SK-N-SH (cell line): ENCODE measurements around the gene OR7G2. TPM values are rescaled to one million over a fixed set of nuclear protein-coding genes. Genes with fewer than 3 reads are reported as not detected.
"Not testable (repeated sequence)": the region's sequence is repeated elsewhere in the genome, so short reads cannot be mapped to it uniquely, and the experiment has no call there.

Source experiments
- CTCF ChIA-PET: fragments of 300-600, 350-600 bp; formaldehyde crosslinking; extraction: SDS; loops from one replicate; lab custom pipeline; 2021; lab: Yijun Ruan, JAX
- POLR2A ChIA-PET: fragments of 350-600 bp; sonication (Branson Sonifier 250); formaldehyde crosslinking; extraction: SDS; loops from one replicate; lab custom pipeline; 2020; ENCODE audit warnings: antibody characterized with exemption, inconsistent platforms; lab: Yijun Ruan, JAX
- DNase-seq: peaks from one replicate; pipeline ENCODE4 v3.0.0; 2012
- H2AFZ ChIP-seq: fragments of 200-600 bp; sonication (generic); 2 replicates; pipeline ENCODE4 v1.8.1; 2016; ENCODE audit warnings: antibody characterized with exemption, mild to moderate bottlenecking, low read depth
- H3F3A ChIP-seq: fragments of 200-600 bp; sonication (generic); replicated peaks from 2 replicates; pipeline ENCODE3; 2016; ENCODE audit warnings: antibody characterized with exemption, mild to moderate bottlenecking; ENCODE audit not compliant: insufficient read depth
- H3K27ac ChIP-seq, 2 experiments: fragments of 200-500 bp in 1 of 2; fragments of 200-600 bp in 1 of 2; sonication (Bioruptor generic) in 1 of 2; sonication (generic), shearing (Covaris generic) in 1 of 2; 2 replicates each; pipeline versions ENCODE4 v1.5.1 to v1.6.1; 2014 to 2016; ENCODE audit warnings: low read depth in 2 of 2, inconsistent platforms in 1 of 2, low read length in 1 of 2, mild to moderate bottlenecking in 1 of 2, mixed read lengths in 1 of 2
- H3K27me3 ChIP-seq: fragments of 200-600 bp; sonication (generic), shearing (Covaris generic); 2 replicates; pipeline ENCODE4 v1.6.1; 2016; ENCODE audit warnings: mixed run types; ENCODE audit not compliant: insufficient read depth
- H3K36me3 ChIP-seq, 2 experiments: fragments of 200-500 bp in 1 of 2; fragments of 200-600 bp in 1 of 2; sonication (Bioruptor generic) in 1 of 2; sonication (generic) in 1 of 2; replicated peaks in 1 of 2; 2 replicates each; pipeline versions ENCODE3 to v1.5.1; 2014 to 2016; ENCODE audit warnings: low read length in 1 of 2, mild to moderate bottlenecking in 1 of 2; ENCODE audit not compliant: insufficient read depth in 2 of 2, control insufficient read depth in 1 of 2
- H3K4me1 ChIP-seq, 2 experiments: fragments of 200-500 bp in 1 of 2; fragments of 200-600 bp in 1 of 2; sonication (Bioruptor generic) in 1 of 2; sonication (generic), shearing (Covaris generic) in 1 of 2; 2 replicates each; pipeline versions ENCODE4 v1.5.1 to v1.6.1; 2014 to 2016; ENCODE audit warnings: low read depth in 1 of 2, low read length in 1 of 2, mixed run types in 1 of 2; ENCODE audit not compliant: insufficient read depth in 2 of 2, control insufficient read depth in 1 of 2
- H3K4me2 ChIP-seq: fragments of 200-600 bp; sonication (generic), shearing (Covaris generic); 2 replicates; pipeline ENCODE4 v1.6.1; 2017; ENCODE audit warnings: mixed run types
- H3K4me3 ChIP-seq, 2 experiments: fragments of 200-500 bp in 1 of 2; fragments of 200-600 bp in 1 of 2; sonication (Bioruptor generic) in 1 of 2; sonication (generic), shearing (Covaris generic) in 1 of 2; 2 replicates each; pipeline versions ENCODE4 v1.5.1 to v1.8.1; 2014 to 2016; ENCODE audit warnings: low read depth in 2 of 2, inconsistent platforms in 1 of 2, low read length in 1 of 2, mild to moderate bottlenecking in 1 of 2, mixed read lengths in 1 of 2, moderate library complexity in 1 of 2
- H3K79me2 ChIP-seq: fragments of 200-600 bp; sonication (generic); 2 replicates; pipeline ENCODE4 v1.8.1; 2017; ENCODE audit warnings: mild to moderate bottlenecking; ENCODE audit not compliant: insufficient read depth
- H3K9ac ChIP-seq: fragments of 200-600 bp; sonication (generic); 2 replicates; pipeline ENCODE4 v1.6.1; 2017; ENCODE audit warnings: mixed run types
- H3K9me2 ChIP-seq: fragments of 200-600 bp; sonication (generic); 2 replicates; pipeline ENCODE4 v1.6.1; 2017; ENCODE audit warnings: mixed run types
- H3K9me3 ChIP-seq: fragments of 200-600 bp; sonication (generic); 2 replicates; pipeline ENCODE4 v1.6.1; 2017; ENCODE audit warnings: mixed run types, mild to moderate bottlenecking, moderate library complexity
- H4K20me1 ChIP-seq: fragments of 200-600 bp; sonication (generic); 2 replicates; pipeline ENCODE4 v1.6.1; 2017; ENCODE audit warnings: mild to moderate bottlenecking, mixed run types; ENCODE audit not compliant: insufficient read depth
- ELF1 ChIP-seq: IDR thresholded peaks from 2 replicates; pipeline ENCODE4 v1.4.0; 2012
- FOSL2 ChIP-seq: IDR thresholded peaks from 2 replicates; pipeline ENCODE4 v1.4.0; 2012; ENCODE audit warnings: low read depth, mild to moderate bottlenecking, moderate library complexity, borderline replicate concordance
- FOXJ3 ChIP-seq: sonication (generic); formaldehyde crosslinking; IDR thresholded peaks from 2 replicates; pipeline ENCODE4 v1.5.1; 2020; ENCODE audit warnings: mild to moderate bottlenecking, missing genetic modification reagents
- GABPA ChIP-seq: IDR thresholded peaks from 2 replicates; pipeline ENCODE4 v1.4.0; 2012; ENCODE audit warnings: low read depth, mild to moderate bottlenecking
- GATA2 ChIP-seq: sonication (generic); formaldehyde crosslinking; IDR thresholded peaks from 2 replicates; pipeline ENCODE4 v1.5.0; 2020; ENCODE audit warnings: mild to moderate bottlenecking, missing genetic modification reagents
- JUND ChIP-seq: IDR thresholded peaks from 2 replicates; pipeline ENCODE4 v1.4.0; 2012
- MEF2A ChIP-seq: IDR thresholded peaks from 2 replicates; pipeline ENCODE4 v1.4.0; 2012; ENCODE audit warnings: low read depth, borderline replicate concordance
- NFIC ChIP-seq: IDR thresholded peaks from 2 replicates; pipeline ENCODE4 v1.4.0; 2012; ENCODE audit warnings: borderline replicate concordance
- POLR2AphosphoS5 ChIP-seq: IDR thresholded peaks from 2 replicates; pipeline ENCODE4 v1.6.1; 2012; ENCODE audit warnings: low read depth, low read length
- RFX5 ChIP-seq: IDR thresholded peaks from 2 replicates; pipeline ENCODE4 v1.6.1; 2012; ENCODE audit warnings: mild to moderate bottlenecking, improper control_type of control experiment, low read length
- RXRA ChIP-seq: IDR thresholded peaks from 2 replicates; pipeline ENCODE4 v1.4.0; 2012; ENCODE audit warnings: low read depth, mild to moderate bottlenecking, borderline replicate concordance
- SMC3 ChIP-seq: IDR thresholded peaks from 2 replicates; pipeline ENCODE4 v1.6.1; 2012; ENCODE audit warnings: low read depth, low read length, improper control_type of control experiment
- TCF12 ChIP-seq: IDR thresholded peaks from 2 replicates; pipeline ENCODE4 v1.4.0; 2012
- TEAD4 ChIP-seq: IDR thresholded peaks from 2 replicates; pipeline ENCODE4 v1.4.0; 2012; ENCODE audit warnings: mild to moderate bottlenecking, borderline replicate concordance; ENCODE audit not compliant: insufficient read depth
- YY1 ChIP-seq: IDR thresholded peaks from 2 replicates; pipeline ENCODE4 v1.4.0; 2012; ENCODE audit warnings: low read depth, mild to moderate bottlenecking
- WGBS: methylation state at CpG from one replicate; pipeline ENCODE4 v1.1.6; 2017; ENCODE audit warnings: low lambda C conversion rate; 5-methylcytosine and 5-hydroxymethylcytosine counted together
- polyA plus RNA-seq, 3 experiments: library from polyadenylated mRNA; depleted of rRNA; stranded (reverse); fragments of >200 nt; gene quantifications; 2 replicates each; pipeline ENCODE4 v1.2.3, GENCODE V29; 2012
- TF ChIP-seq, protein P1 (sequence below): fragments of 200-600 bp; sonication (generic); IDR thresholded peaks from 2 replicates; pipeline ENCODE4 v1.6.1; 2017; ENCODE audit warnings: antibody characterized with exemption, mild to moderate bottlenecking, moderate library complexity
- TF ChIP-seq, protein P2 (sequence below): fragments of 150-350 bp; IDR thresholded peaks from 2 replicates; pipeline ENCODE4 v1.6.1; 2016; ENCODE audit warnings: mild to moderate bottlenecking, low read depth, low read length
- TF ChIP-seq, protein P3 (sequence below): IDR thresholded peaks from 2 replicates; pipeline ENCODE4 v1.4.0; 2012; ENCODE audit warnings: low read depth

OR7G2 gene
- polyA plus RNA-seq, 1 of the 3 experiments (the other 2 are of a cell fraction) = not detected

DNA sequence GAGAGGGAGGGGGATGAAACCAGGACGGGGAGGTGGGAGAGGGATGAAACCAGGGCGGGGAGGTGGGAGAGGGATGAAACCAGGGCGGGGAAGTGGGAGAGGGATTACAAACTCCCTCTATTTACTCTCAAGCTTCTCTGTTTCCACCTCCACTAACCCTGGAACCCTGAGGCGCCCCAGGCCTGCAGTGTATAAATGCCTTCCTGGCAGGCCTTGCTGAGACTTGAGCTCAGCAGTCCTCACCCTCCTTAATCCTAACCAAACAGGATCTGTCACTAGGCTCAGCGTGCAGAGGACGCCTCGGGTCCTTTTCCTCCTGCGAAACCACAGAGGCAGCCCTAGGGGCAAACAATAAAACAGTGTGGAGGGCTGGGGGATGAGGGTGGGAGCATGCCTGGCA lies 52.5 kb downstream of the OR7G2 start:
- H3K4me3 ChIP-seq = no peak overlapping the region
- 28% methylated on average over 8 of the region's 8 CpGs for WGBS
- no peak overlapping the region for H3K27ac ChIP-seq
- POLR2A ChIA-PET = no interaction called here
- no peaks in the 10 kb centered on the region for H3F3A ChIP-seq
- no peaks in the 10 kb centered on the region for H3K9me2 ChIP-seq
- H3K79me2 ChIP-seq = no peaks in the 10 kb centered on the region
- peaks cover 0 to 4% of the 10 kb centered on the region in 2 experiments; a peak in 1 of 4 replicates for H3K4me1 ChIP-seq
- CTCF ChIA-PET = no interaction called here
- H3K27me3 ChIP-seq = peaks cover 13% of the 10 kb centered on the region; the same call in 1 of the 2 replicates
- no peaks in the 10 kb centered on the region for H3K9me3 ChIP-seq
- no peak overlapping the region for H3K9ac ChIP-seq
- H4K20me1 ChIP-seq = no peaks in the 10 kb centered on the region
- no peak for TF ChIP-seq NFIC
- no peak for TF ChIP-seq TCF12
- no peak for TF ChIP-seq RXRA
- TF ChIP-seq FOSL2 = no peak
- TF ChIP-seq, protein P1, sequence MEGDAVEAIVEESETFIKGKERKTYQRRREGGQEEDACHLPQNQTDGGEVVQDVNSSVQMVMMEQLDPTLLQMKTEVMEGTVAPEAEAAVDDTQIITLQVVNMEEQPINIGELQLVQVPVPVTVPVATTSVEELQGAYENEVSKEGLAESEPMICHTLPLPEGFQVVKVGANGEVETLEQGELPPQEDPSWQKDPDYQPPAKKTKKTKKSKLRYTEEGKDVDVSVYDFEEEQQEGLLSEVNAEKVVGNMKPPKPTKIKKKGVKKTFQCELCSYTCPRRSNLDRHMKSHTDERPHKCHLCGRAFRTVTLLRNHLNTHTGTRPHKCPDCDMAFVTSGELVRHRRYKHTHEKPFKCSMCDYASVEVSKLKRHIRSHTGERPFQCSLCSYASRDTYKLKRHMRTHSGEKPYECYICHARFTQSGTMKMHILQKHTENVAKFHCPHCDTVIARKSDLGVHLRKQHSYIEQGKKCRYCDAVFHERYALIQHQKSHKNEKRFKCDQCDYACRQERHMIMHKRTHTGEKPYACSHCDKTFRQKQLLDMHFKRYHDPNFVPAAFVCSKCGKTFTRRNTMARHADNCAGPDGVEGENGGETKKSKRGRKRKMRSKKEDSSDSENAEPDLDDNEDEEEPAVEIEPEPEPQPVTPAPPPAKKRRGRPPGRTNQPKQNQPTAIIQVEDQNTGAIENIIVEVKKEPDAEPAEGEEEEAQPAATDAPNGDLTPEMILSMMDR = no peak
- no peak for TF ChIP-seq GATA2 (CRISPR knock-in tag)
- TF ChIP-seq TEAD4 = no peak
- no peak for TF ChIP-seq RFX5
- TF ChIP-seq ELF1 = no peak
- TF ChIP-seq MEF2A = no peak
- no peak for TF ChIP-seq YY1
- TF ChIP-seq JUND = no peak
- TF ChIP-seq GABPA = no peak
- TF ChIP-seq POLR2AphosphoS5 = no peak
- TF ChIP-seq, protein P2, sequence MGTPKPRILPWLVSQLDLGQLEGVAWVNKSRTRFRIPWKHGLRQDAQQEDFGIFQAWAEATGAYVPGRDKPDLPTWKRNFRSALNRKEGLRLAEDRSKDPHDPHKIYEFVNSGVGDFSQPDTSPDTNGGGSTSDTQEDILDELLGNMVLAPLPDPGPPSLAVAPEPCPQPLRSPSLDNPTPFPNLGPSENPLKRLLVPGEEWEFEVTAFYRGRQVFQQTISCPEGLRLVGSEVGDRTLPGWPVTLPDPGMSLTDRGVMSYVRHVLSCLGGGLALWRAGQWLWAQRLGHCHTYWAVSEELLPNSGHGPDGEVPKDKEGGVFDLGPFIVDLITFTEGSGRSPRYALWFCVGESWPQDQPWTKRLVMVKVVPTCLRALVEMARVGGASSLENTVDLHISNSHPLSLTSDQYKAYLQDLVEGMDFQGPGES = no peak
- TF ChIP-seq, protein P3, sequence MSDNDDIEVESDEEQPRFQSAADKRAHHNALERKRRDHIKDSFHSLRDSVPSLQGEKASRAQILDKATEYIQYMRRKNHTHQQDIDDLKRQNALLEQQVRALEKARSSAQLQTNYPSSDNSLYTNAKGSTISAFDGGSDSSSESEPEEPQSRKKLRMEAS = no peak
- no peak for TF ChIP-seq FOXJ3
- TF ChIP-seq, all 33 proteins: peak for 0
- no peak for DNase-seq
- no peak overlapping the region for H2AFZ ChIP-seq
- no peak overlapping the region for H3K4me2 ChIP-seq
- H3K36me3 ChIP-seq = no peaks in the 10 kb centered on the region

DNA sequence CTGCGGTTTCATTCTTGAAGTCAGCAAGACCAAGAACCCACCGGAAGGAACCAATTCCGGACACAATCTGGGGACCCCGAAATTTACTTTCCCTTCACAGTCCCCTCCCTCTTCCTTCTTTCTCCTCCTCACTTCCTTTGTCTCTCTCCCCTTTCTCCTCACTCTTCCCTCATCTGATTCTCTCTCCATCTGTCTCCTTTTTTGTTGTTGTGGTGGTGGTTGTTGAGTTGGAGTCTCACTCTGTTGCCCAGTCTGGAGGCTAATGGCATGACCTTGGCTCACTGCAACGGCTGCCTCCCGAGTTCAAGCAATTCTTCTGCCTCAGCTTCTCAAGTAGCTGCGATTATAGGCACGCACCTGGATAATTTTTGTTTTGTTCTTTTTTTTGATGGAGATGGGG lies 53.1 kb downstream of the OR7G2 start:
- ChIA-PET POLR2A (no interaction called here), CTCF (no interaction called here)
- TF ChIP-seq MEF2A (no peak), SMC3 (no peak)
- Histone ChIP-seq H3K4me1 (peaks cover 0 to 4% of the 10 kb centered on the region in 2 experiments; a peak in 1 of 4 replicates), H3F3A (no peaks in the 10 kb centered on the region), H4K20me1 (no peaks in the 10 kb centered on the region), H3K9ac (no peak overlapping the region), H3K4me3 (no peak overlapping the region), H3K9me2 (no peaks in the 10 kb centered on the region), H2AFZ (no peak overlapping the region), H3K9me3 (no peaks in the 10 kb centered on the region), H3K27ac (no peak overlapping the region), H3K36me3 (no peaks in the 10 kb centered on the region), H3K27me3 (peaks cover 13% of the 10 kb centered on the region; the same call in 1 of the 2 replicates), H3K4me2 (no peak overlapping the region), H3K79me2 (no peaks in the 10 kb centered on the region)
- DNase-seq = no peak
- WGBS = 29% methylated on average over 8 of the region's 8 CpGs

DNA sequence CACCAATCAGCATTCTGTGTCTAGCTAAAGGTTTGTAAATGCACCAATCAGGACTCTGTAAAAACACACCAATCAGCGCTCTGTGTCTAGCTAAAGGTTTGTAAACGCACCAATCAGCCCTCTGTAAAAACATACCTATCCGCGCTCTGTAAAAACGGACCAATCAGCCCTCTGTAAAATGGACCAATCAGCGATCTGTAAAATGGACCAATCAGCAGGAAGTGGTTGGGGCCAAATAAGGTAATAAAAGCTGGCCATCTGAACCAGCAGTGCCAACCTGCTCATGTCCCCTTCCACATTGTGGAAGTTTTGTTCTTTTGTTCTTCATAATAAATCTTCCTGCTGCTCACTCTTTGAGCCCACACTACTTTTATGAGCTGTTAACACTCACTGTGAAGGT lies 53.6 kb downstream of the OR7G2 start:
- H3K9me3 ChIP-seq, H2AFZ ChIP-seq, H3K4me2 ChIP-seq, H3K4me1 ChIP-seq, DNase-seq, CTCF ChIA-PET, H3K27ac ChIP-seq, H3F3A ChIP-seq, H3K79me2 ChIP-seq, POLR2A ChIA-PET, H3K9ac ChIP-seq, H3K4me3 ChIP-seq, H3K9me2 ChIP-seq, H4K20me1 ChIP-seq, H3K36me3 ChIP-seq: not testable (repeated sequence)
- WGBS = 55% methylated on average over 6 of the region's 6 CpGs
- H3K27me3 ChIP-seq = peaks cover 13% of the 10 kb centered on the region; the same call in 1 of the 2 replicates
